ENCODE results near the gene OPN1MW3.

- TF ChIP-seq CTCF (IDR thresholded peaks at IDR 0.05 in 4 of 5, conservative IDR thresholded peaks at IDR 0.05 in 1 of 5), result no peak
- no peak for TF ChIP-seq POLR2A (IDR thresholded peaks at IDR 0.05)
These were observed 55.8 kb downstream of the OPN1MW3 start for GRCh38 chrX:154313147-154313546.
